GM12864 (cell line): ENCODE results near the gene HIF1AN.

Source experiments
- DNase-seq: peaks from one replicate; pipeline ENCODE4 v3.0.0-alpha.2; 2011; ENCODE audit warnings: low read depth
- H3K4me3 ChIP-seq: 2 replicates; pipeline ENCODE4 v1.5.1; 2011; ENCODE audit warnings: mild to moderate bottlenecking, low read depth, low read length, control low read depth
- CTCF ChIP-seq: IDR thresholded peaks from 2 replicates; pipeline ENCODE4 v1.5.1; 2011; ENCODE audit warnings: low read depth, mild to moderate bottlenecking, moderate library complexity, low read length, control low read depth, inconsistent platforms; ENCODE audit errors: missing control alignments

Gene HIF1AN

GRCh38 chr10:100544950-100545349 lies 9.2 kb downstream of the HIF1AN start:
- H3K4me3 ChIP-seq, result no peak overlapping the region
- no peak for TF ChIP-seq CTCF
- no peak for DNase-seq

- TF ChIP-seq CTCF, result no peak
- no peak for DNase-seq
- no peak overlapping the region for H3K4me3 ChIP-seq
These were observed 15.5 kb downstream of the HIF1AN start for GRCh38 chr10:100551196-100551595.

- H3K4me3 ChIP-seq, result no peak overlapping the region
- no peak for DNase-seq
- TF ChIP-seq CTCF, result no peak
These were observed 16.0 kb downstream of the HIF1AN start for GRCh38 chr10:100551738-100552137.

- no peak for DNase-seq
- no peak overlapping the region for H3K4me3 ChIP-seq
- no peak for TF ChIP-seq CTCF
These were observed 18.2 kb downstream of the HIF1AN start for GRCh38 chr10:100553929-100554328.

- no peak for DNase-seq
- no peak for TF ChIP-seq CTCF
- H3K4me3 ChIP-seq, result no peak overlapping the region
These were observed 19.2 kb downstream of the HIF1AN start for GRCh38 chr10:100554902-100555301.

- no peak for DNase-seq
- no peak for TF ChIP-seq CTCF
- H3K4me3 ChIP-seq, result no peak overlapping the region
These were observed 24.5 kb downstream of the HIF1AN start for GRCh38 chr10:100560248-100560647.

- DNase-seq, result no peak
- no peak overlapping the region for H3K4me3 ChIP-seq
- TF ChIP-seq CTCF, result no peak
These were observed 25.3 kb downstream of the HIF1AN start for GRCh38 chr10:100561005-100561404.
